ENCODE data around the gene OVOL1.

GRCh38 chr11:65814986-65815565 is 28.2 kb downstream of the OVOL1 start:
- TF ChIP-seq SRSF9 (IDR thresholded peaks at IDR 0.05; ENCODE audit: borderline replicate concordance, insufficient read depth, low read depth, low read length, poor library complexity, severe bottlenecking), result no peak
- TF ChIP-seq ZNF263 (CRISPR knock-in tag; IDR thresholded peaks at IDR 0.05), result no peak
- no peak for TF ChIP-seq ESRRA (CRISPR knock-in tag; IDR thresholded peaks at IDR 0.05; ENCODE audit: low read depth)
- no peak for TF ChIP-seq ZNF362 (CRISPR knock-in tag; IDR thresholded peaks at IDR 0.05; ENCODE audit: borderline replicate concordance)
- no peak for TF ChIP-seq CTCF (CRISPR knock-in tag; IDR thresholded peaks at IDR 0.05)
- TF ChIP-seq ZNF660 (CRISPR knock-in tag; IDR thresholded peaks at IDR 0.05; ENCODE audit: borderline replicate concordance, low read depth), result no peak
- TF ChIP-seq SUZ12 (IDR thresholded peaks at IDR 0.05; ENCODE audit: low read depth, low read length), result no peak
- no peak for TF ChIP-seq NR2C2 (CRISPR knock-in tag; IDR thresholded peaks at IDR 0.05; ENCODE audit: borderline replicate concordance)
- no peak for TF ChIP-seq CENPT (CRISPR knock-in tag; IDR thresholded peaks at IDR 0.05; ENCODE audit: low read depth)

Measured in HepG2 (cell line).